HG02678 (cell line): ENCODE data around the gene BGN.

ENCODE experiments used
- ATAC-seq: cut with Tn5 transposase; IDR thresholded peaks from one replicate; pipeline ENCODE4 v1.9.1; 2021; ENCODE audit warnings: mild to moderate bottlenecking, moderate library complexity; ENCODE audit not compliant: unreplicated experiment

BGN gene

DNA sequence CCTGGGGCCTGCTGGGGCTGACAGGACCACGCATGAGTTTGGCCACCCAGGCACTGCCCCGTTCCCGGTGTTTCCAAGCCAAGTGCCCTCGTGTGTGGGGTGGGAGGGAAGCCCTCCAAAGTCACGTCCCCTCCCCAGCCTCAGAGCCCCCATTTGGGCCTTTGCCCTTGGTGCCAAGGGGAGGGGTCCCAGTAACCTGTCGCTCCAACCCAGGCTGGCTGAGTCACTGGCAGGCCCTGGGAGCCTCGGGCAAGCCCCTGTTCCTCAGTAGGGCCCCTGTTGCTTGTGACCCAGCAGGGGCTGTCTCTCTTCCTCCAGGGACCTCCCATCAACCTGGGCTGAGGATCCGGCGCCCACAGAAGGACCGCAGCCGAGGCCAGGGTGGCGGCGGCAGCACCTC, 13.7 kb upstream of the BGN start:
- ATAC-seq, result no peak

GRCh38 chrX:153482376-153483015, 12.3 kb upstream of the BGN start:
- no peak for ATAC-seq

DNA sequence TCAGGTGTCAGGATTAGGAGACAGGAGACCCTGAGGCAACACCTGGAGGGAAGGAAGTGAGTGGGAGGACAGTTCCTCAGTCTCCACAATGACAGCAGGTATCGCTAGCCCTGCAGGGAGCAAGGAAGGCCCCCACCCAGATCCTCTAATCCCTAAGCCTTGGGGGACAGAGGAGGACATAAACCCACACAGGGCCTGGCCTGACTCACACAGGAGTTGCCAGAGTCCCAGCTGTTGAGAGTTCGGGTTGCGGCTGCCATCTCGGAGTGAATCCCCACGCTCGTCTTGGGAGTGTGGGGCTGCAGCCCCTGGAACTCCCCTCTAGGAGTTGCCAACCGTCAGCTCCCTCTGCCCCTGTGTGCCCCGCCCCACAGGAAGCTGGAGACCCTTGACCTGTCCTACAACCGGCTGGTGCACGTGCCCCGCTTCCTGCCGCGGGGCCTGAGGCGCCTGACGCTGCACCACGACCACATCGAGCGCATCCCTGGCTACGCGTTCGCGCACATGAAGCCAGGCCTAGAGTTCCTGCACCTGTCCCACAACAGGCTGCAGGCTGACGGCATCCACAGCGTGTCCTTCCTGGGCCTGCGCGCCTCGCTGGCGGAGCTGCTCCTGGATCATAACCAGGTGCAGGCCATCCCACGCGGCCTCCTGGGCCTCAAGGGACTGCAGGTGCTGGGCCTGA, 9.2 kb upstream of the BGN start:
- ATAC-seq, result no peak

DNA sequence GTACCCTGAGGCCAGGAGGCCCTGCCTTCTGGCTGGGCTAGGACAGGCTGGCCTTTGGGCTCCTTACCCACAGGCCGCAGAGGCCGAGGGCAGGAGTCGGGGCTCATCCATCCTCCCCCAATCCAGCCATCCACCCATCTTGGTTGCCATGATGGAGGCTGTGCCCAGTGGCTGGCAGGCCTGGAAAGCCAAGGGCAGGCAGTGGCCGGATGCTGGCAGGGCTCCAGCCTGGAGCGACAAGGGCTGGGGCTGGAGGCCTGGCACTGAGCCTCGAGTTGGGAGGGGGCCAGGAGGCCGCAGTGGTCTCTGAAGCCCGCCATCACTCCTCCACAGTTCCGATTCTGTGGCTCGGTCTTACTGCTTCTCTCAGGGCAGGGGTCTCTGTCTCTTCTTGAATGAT, 8.6 kb upstream of the BGN start:
- ATAC-seq, result no peak

DNA sequence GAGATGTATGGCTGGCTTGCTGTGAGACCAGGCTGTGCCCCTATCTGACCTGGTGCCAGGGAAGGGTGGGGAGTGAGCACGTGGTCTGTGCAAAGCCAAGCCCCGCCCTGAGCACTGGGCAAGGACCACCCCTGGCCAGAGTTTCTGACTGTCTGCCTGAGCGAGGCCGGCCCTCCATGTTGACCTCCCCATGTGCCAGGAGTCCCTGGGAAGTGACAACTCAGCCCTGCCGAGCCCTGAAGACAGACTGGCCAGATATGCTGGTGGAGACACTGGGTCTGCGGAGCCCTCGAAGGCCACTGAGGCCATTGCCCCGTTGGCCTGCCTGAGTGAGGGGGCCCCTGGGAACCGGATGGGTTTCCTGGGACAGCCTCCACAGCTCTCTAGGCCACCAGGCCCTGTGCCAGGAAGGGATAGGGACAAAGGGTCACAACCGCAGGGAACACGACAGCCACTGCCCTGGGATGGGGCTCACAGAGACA, 7.1 kb upstream of the BGN start:
- ATAC-seq, result no peak

- no peak for ATAC-seq
Observed at GRCh38 chrX:153488231-153488914, 6.4 kb upstream of the BGN start.

DNA sequence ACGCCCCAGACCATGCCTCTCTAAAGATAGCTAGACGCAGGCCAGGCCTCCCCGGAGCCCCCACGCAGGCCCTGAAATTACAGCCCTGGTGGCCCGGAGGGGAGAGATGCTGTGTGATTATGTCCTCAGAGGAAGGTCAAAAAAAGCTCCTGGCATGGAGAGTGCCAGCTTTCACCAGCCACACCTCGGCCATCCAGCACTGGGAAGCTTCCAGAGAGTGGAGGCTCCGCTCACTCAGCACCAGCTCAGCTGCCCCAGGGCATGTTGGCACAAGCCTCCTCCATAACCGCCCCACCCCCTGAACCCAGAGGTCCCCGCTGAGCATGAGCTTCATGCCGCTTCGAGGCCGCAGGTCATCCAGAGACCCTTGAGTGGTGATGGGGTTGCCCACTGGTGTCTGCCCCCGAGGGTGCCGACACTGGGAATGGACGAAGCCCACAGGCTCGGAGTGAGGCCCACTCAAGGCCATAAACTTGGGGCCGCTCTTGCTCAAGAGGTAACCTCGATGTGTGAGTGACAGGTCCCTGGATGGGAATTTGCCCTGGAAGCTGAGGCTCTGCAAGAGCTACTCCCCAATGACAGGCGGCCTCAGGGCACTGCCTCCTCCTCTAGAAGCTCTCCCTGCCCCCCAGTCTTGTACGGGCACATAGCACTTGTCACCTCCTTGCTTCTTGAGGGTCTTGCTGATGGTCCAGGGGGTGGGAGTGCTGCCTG, 4.4 kb upstream of the BGN start:
- no peak for ATAC-seq

GRCh38 chrX:153491351-153491914, 3.3 kb upstream of the BGN start:
- ATAC-seq, result no peak

GRCh38 chrX:153491918-153492317, 2.9 kb upstream of the BGN start:
- ATAC-seq, result no peak

DNA sequence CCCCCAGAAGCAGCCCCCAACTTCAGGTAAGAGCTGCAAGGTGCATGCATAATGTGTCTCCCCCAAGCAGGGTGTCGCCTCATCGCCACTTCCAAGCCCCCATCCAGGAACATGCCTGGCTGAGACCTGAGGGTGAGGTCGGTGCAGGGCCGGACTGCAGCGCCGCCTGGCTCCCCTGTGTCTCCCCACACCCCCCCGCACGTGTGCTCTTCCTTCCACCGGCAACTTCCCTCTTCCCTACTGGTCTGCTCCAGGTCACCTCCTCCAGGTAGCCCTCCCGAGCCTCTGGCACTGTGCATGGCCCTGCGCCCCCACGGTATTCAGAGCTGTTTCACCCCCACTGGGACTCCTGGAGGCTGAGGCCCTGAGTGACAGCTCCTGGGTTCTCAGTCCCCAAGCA, 2.2 kb upstream of the BGN start:
- no peak for ATAC-seq

DNA sequence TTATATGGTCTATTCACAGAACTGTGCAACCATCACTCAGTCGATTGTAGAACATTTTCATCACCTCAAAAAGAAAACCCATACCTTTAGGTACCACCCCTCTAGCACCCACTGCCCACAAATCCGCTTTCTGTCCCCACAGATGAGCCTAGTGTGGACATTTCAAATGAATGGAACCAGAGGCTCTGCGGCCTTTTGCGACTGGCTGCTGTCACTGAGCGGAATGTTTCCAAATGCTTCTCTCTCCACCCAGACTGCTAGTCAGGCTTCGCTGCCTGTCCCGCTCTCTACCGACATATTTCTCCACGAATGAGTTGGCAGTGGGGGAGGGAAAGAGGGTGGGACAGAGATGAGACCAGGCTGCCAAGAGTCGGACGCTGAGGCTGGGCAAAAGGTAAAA, 1.7 kb upstream of the BGN start:
- no peak for ATAC-seq

- ATAC-seq, result no peak
Observed at GRCh38 chrX:153494061-153494460, 719 bp upstream of the BGN start.

GRCh38 chrX:153495362-153495751, 577 bp downstream of the BGN start:
- ATAC-seq, result no peak

DNA sequence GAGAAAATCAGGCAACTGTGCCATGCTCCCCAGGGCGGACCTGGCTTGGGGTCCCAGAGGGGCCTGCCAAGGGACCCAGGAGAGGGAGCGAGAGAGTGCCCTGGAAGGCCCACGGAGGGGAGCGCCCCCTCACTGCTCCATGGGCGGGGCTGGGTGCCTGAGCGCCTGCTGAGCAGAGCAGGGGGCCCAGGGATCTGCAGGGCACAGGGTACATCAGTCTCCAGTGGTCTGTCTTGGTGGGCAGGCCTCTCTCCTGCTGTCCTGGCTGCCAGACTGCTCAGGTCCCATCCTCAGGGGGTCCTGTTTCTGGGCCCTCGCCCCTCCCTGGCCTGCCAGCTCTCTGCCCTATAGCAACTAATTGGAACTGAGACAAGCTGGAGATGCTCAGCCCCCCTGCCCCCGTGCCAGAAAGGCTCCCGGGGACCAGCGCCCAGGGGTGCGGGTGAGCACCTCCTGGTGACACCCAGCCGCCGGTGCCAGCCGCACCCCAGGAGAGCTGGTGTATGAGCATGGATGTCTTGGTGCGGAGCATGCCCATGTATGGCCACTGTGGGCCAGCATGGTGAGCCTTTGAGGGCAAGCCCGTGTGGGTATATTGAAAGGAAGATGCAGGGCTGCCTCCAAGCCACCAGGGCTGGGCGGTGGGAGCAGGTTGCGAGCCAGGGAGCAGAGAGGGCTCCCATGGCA, 1.3 kb downstream of the BGN start:
- no peak for ATAC-seq

GRCh38 chrX:153496590-153496959, 1.8 kb downstream of the BGN start:
- ATAC-seq, result no peak

- no peak for ATAC-seq
Observed at GRCh38 chrX:153498453-153498852, 3.7 kb downstream of the BGN start.

- ATAC-seq, result no peak
Observed at GRCh38 chrX:153499341-153499740, 4.6 kb downstream of the BGN start.

GRCh38 chrX:153499876-153500275, 5.1 kb downstream of the BGN start:
- ATAC-seq, result no peak

DNA sequence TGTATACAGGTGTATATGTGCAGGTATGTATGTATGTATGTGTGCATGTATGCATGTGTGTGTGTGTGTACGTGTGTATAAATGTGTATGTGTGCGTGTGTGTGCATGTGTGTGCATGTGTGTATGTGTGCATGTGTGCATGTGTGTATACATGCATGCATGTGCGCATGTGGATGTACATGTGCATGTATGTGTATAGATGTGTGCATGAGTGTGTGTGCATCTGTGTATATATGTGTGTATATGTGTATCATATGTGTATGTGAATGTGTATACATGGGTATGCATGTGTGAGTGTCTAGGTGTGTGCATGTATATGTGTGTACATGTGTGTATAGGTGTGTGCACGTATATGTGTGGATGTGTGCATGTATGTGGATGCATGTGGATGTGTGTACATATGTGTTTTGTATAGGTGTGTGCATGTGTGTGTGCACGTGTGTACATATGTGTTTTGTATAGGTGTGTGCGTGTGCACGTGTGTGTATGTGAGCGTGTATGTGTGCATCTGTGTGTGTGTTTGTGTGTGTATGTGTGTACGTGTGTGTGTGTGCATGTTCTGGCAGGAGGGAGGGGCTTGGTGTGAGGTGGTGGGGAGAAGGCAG, 6.0 kb downstream of the BGN start:
- ATAC-seq, result no peak

DNA sequence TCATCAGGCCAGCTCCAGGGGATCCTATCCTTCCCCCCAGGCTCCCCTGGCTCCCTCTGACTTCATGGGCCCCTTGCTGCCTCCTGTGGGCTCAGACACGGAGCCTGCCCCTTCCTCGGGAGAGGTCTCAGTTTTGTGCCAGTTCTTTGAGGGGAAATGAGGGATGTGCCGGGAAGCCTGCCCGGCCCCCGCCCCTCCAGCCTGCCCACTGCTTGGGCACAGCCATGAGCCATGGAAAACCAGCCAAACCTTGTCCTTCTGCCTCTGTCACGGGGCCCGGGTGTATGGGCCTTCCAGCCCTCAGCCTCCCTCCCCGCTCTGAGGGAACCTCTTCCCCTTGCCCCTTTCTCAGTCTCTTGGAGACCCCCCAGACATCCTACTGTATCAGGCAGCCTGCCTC, 6.8 kb downstream of the BGN start:
- ATAC-seq, result no peak
